ENCODE measurements around the gene TRPV3. TPM values are rescaled to one million over a fixed set of nuclear protein-coding genes. Genes with fewer than 3 reads are reported as not detected.

Gene TRPV3
- total RNA-seq (1.2 TPM), polyA plus RNA-seq (ENCODE audit: insufficient read depth, low read depth, low replicate concordance) (0.13 TPM)
- long read RNA-seq, donor 1: 0 reads
- long read RNA-seq, donor 2: 0 reads
- long read RNA-seq, donor 3: 0 reads
- long read RNA-seq, donor 4: 0 reads
- long read RNA-seq, donor 5: 0 reads
- long read RNA-seq, donor 6: 0 reads
- long read RNA-seq, donor 7, partial matches to known transcripts: 0 of 1 reads
- long read RNA-seq, donor 7, other reads (novel, unspliced or antisense): 1 of 1 reads
- long read RNA-seq, donor 8: 0 reads
- long read RNA-seq, donor 9: 0 reads
- long read RNA-seq, donor 10: 0 reads

DNA sequence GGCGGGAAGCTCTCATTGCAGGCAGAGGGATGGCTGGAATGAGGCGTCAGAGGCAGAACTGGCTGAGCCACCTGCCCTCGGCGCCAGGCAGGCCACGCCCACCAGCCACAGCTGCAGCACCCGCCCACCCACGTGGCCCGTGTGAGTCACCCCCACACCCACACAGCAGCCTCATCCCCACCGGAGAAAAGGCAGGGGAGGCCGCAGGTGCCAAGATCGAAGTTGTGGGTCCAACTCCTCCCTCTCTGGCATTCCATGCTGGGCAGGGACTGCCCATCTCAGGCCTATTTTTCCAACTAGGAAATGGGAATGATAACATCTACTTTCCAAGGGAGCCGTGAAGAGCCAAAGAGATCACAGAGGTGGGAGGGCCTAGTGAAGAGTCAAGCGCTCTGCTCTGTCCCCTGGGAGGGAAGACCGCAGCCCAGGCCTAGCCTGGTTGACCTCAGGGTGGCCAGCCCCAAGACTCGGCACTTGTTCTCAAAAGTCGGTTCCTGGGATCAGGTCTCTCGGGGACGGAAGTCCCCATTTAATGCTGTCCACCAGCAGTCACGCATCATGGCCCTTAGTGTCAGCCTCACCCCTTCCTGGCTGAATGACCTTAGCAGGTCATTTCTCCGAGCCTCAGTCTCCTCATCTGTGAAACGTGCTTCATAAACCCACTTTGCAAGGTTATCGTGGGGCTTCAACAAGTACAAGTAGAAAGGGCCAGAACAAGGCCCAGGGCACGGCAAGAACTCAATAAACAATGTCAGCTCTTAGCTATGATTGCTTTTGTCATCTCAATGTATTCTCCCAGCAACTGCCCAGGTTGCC, at the start of gene TRPV3:
TSS of gene TRPV3 (minus strand) at position 45 of the 816 bp plus-strand sequence. CDS start 2,962 bp downstream, outside the sequence.
- TF ChIP-seq, protein P1, sequence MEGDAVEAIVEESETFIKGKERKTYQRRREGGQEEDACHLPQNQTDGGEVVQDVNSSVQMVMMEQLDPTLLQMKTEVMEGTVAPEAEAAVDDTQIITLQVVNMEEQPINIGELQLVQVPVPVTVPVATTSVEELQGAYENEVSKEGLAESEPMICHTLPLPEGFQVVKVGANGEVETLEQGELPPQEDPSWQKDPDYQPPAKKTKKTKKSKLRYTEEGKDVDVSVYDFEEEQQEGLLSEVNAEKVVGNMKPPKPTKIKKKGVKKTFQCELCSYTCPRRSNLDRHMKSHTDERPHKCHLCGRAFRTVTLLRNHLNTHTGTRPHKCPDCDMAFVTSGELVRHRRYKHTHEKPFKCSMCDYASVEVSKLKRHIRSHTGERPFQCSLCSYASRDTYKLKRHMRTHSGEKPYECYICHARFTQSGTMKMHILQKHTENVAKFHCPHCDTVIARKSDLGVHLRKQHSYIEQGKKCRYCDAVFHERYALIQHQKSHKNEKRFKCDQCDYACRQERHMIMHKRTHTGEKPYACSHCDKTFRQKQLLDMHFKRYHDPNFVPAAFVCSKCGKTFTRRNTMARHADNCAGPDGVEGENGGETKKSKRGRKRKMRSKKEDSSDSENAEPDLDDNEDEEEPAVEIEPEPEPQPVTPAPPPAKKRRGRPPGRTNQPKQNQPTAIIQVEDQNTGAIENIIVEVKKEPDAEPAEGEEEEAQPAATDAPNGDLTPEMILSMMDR (IDR thresholded peaks at IDR 0.05; ENCODE audit: borderline replicate concordance, extremely low read depth, insufficient read depth): no peak
- Histone ChIP-seq H3K4me1 (ENCODE audit: control insufficient read depth in 2 of 3, insufficient read depth in 2 of 3, low read depth in 1 of 3, low read length in 3 of 3) (no peaks in the 10 kb centered on the region), H3K36me3 (ENCODE audit: control insufficient read depth in 2 of 3, insufficient read depth in 3 of 3, low read length in 3 of 3) (no peaks in the 10 kb centered on the region), H3K9me3 (ENCODE audit: control insufficient read depth in 2 of 3, insufficient read depth in 1 of 3, low read length in 3 of 3) (no peaks in the 10 kb centered on the region), H3K9ac (ENCODE audit: low read length in 3 of 3) (no peak within 1 kb of the TSS), H3K27ac (ENCODE audit: low read depth in 2 of 2, low read length in 2 of 2) (no peak within 1 kb of the TSS), H3K4me3 (ENCODE audit: low read length in 3 of 3) (no peak within 1 kb of the TSS), H3K27me3 (ENCODE audit: control insufficient read depth, insufficient read depth, low read length) (no peaks in the 10 kb centered on the region)
- FAIRE-seq (no peak), DNase-seq (peak in 2 of 5 donors; percentile 20 to 93)
- intact Hi-C loops (cut with DNase I): no loop called here

DNA sequence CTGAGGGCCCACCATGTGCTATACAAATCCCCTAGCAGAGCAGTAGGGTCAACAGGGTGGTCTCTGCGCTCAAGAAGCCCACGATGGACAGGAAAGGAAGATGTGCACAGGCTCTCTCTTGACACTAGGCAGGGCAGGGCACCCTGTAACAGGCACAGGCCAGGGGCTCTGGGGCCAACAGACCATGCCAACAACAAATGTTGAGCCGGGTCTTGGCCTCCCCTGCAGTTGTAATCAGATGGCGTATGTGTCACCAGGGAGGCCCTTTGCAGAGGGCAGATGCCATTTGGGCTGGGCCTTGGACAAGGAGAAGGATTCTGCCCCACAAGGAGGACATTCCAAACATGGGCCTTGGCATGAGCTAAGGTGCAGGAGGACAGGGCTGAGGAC, 46.3 kb upstream of the TRPV3 start:
- H3K27me3 ChIP-seq (ENCODE audit: control insufficient read depth, insufficient read depth, low read length): no peaks in the 10 kb centered on the region
- no peak overlapping the region for H3K4me3 ChIP-seq (ENCODE audit: low read length in 3 of 3)
- no peaks in the 10 kb centered on the region for H3K4me1 ChIP-seq (ENCODE audit: control insufficient read depth in 2 of 3, insufficient read depth in 2 of 3, low read depth in 1 of 3, low read length in 3 of 3)
- no peak overlapping the region for H3K27ac ChIP-seq (ENCODE audit: low read depth in 2 of 2, low read length in 2 of 2)
- FAIRE-seq (no peak), DNase-seq (peak in 1 of 5 donors; percentile 7)
- TF ChIP-seq, protein P1 (IDR thresholded peaks at IDR 0.05; ENCODE audit: borderline replicate concordance, extremely low read depth, insufficient read depth): no peak
- intact Hi-C loops (cut with DNase I): no loop called here
- peaks cover 0 to 17% (median 6%) of the 10 kb centered on the region in 3 donors for H3K36me3 ChIP-seq (ENCODE audit: control insufficient read depth in 2 of 3, insufficient read depth in 3 of 3, low read length in 3 of 3)
- no peaks in the 10 kb centered on the region for H3K9me3 ChIP-seq (ENCODE audit: control insufficient read depth in 2 of 3, insufficient read depth in 1 of 3, low read length in 3 of 3)
- H3K9ac ChIP-seq (ENCODE audit: low read length in 3 of 3): no peak overlapping the region

DNA sequence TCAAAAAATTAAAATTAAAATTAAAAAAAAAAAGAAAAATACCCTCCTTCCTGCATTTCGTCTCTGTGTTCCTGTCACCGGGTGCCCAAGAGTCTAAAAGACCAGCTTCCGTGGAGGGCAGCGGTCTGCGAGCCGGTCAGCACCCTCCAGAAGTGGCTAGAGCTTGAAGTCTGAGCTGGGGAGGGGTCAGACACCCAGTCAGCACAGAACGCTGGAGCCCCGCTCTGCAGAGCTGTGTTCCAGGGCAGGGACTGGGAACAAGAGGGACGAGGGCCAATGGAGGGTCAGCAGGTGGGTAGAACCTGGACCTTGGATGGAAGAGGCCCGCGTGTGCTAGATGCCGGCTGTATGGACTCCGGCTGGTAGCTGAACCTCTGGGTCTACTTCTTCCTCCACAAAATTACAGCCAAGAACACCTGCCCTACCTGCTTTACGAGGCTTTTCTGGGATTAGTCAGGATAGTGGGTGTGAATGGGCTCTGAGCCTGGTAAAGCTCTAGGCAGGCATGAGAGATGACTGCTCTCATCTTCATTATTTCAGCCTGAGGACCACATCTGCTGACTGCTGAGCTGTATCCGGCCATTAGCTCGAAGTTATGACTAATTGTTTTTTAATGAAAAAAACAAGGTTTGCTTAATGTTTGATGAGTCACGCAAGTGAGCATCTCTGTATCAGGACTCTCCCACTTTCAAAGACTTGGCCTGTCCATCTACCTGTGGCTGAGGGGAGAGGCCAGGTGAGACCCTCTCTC, 45.7 kb upstream of the TRPV3 start:
- Histone ChIP-seq H3K4me1 (ENCODE audit: control insufficient read depth in 2 of 3, insufficient read depth in 2 of 3, low read depth in 1 of 3, low read length in 3 of 3) (no peaks in the 10 kb centered on the region), H3K9me3 (ENCODE audit: control insufficient read depth in 2 of 3, insufficient read depth in 1 of 3, low read length in 3 of 3) (no peaks in the 10 kb centered on the region), H3K9ac (ENCODE audit: low read length in 3 of 3) (no peak overlapping the region), H3K36me3 (ENCODE audit: control insufficient read depth in 2 of 3, insufficient read depth in 3 of 3, low read length in 3 of 3) (peaks cover 0 to 12% (median 6%) of the 10 kb centered on the region in 3 donors), H3K27me3 (ENCODE audit: control insufficient read depth, insufficient read depth, low read length) (no peaks in the 10 kb centered on the region), H3K27ac (ENCODE audit: low read depth in 2 of 2, low read length in 2 of 2) (no peak overlapping the region), H3K4me3 (ENCODE audit: low read length in 3 of 3) (no peak overlapping the region)
- TF ChIP-seq, protein P1 (IDR thresholded peaks at IDR 0.05; ENCODE audit: borderline replicate concordance, extremely low read depth, insufficient read depth): no peak
- no peak for FAIRE-seq
- DNase-seq: peak in 1 of 5 donors; percentile 22
- intact Hi-C loops (cut with DNase I): no loop called here
